Fibroblast of the aortic adventitia (primary cell): ENCODE measurements around the gene CAPG. TPM values are rescaled to one million over a fixed set of nuclear protein-coding genes. Genes with fewer than 3 reads are reported as not detected.
"Not testable (repeated sequence)": the region's sequence is repeated elsewhere in the genome, so short reads cannot be mapped to it uniquely, and the experiment has no call there.

Source experiments
- DNase-seq: peaks from one replicate; pipeline ENCODE4 v3.0.0-alpha.2; 2010; ENCODE audit warnings: low read depth
- H3K4me3 ChIP-seq: 2 replicates; pipeline ENCODE4 v1.5.1; 2011; ENCODE audit warnings: low read depth, mild to moderate bottlenecking, control low read depth, low read length, moderate library complexity
- total RNA-seq: library from RNA; depleted of rRNA; stranded (reverse); fragments of >200 nt; gene quantifications from 2 replicates; pipeline ENCODE4 v1.2.3, GENCODE V29; 2012; ENCODE audit warnings: low replicate concordance
- TF ChIP-seq, protein P1 (sequence below): IDR thresholded peaks from 2 replicates; pipeline ENCODE4 v1.5.1; 2011; ENCODE audit warnings: mild to moderate bottlenecking, low read length, control low read depth, inconsistent platforms; ENCODE audit not compliant: insufficient read depth

Gene CAPG
- total RNA-seq, 1 donor, result 131 TPM

- DNase-seq, result no peak
- TF ChIP-seq, protein P1, sequence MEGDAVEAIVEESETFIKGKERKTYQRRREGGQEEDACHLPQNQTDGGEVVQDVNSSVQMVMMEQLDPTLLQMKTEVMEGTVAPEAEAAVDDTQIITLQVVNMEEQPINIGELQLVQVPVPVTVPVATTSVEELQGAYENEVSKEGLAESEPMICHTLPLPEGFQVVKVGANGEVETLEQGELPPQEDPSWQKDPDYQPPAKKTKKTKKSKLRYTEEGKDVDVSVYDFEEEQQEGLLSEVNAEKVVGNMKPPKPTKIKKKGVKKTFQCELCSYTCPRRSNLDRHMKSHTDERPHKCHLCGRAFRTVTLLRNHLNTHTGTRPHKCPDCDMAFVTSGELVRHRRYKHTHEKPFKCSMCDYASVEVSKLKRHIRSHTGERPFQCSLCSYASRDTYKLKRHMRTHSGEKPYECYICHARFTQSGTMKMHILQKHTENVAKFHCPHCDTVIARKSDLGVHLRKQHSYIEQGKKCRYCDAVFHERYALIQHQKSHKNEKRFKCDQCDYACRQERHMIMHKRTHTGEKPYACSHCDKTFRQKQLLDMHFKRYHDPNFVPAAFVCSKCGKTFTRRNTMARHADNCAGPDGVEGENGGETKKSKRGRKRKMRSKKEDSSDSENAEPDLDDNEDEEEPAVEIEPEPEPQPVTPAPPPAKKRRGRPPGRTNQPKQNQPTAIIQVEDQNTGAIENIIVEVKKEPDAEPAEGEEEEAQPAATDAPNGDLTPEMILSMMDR, result no peak
- no peak overlapping the region for H3K4me3 ChIP-seq
Observed at GRCh38 chr2:85387754-85388153, 22.4 kb downstream of the CAPG start.

DNA sequence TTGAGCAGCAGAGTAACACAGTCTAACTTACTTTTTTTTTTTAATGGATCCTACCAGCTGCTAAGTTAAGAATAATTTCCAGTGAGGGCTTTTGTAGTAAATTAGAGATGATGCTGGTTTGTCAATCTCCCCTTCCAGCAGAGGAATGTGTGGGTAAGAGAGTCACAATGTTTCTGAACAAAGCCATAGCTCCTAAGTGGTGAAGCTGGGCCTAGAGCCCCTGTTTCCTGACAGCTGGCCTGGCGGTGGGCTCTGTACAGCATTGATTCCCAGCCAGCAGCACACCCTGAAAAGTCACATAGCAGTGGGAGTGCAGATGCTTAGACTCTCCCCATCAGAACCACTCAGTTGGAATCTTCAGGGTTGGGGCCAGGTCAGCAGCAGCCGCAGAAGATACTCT is 24.4 kb downstream of the CAPG start:
- TF ChIP-seq, protein P1, result no peak
- H3K4me3 ChIP-seq, result no peak overlapping the region
- DNase-seq, result no peak

GRCh38 chr2:85383850-85384249 is 26.3 kb downstream of the CAPG start:
- DNase-seq, result no peak
- no peak overlapping the region for H3K4me3 ChIP-seq
- TF ChIP-seq, protein P1, result no peak

DNA sequence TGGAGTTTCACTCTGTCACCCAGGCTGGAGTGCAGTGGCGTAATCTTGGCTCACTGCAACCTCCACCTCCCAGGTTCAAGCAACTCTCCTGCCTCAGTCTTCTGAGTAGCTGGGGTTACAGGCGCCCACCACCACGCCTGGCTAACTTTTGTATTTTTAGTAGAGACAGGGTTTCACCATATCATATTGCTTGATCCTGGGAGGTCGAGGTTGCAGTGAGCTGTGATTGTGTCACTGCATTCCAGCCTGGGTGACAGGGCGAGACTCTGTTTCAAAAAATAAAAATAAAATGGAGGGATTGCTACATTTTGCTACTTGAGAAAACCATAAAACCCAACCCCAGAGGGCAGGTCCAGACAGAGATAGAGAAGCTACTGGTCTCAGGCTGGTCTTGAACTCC is 27.0 kb downstream of the CAPG start:
- DNase-seq, H3K4me3 ChIP-seq: not testable (repeated sequence)

DNA sequence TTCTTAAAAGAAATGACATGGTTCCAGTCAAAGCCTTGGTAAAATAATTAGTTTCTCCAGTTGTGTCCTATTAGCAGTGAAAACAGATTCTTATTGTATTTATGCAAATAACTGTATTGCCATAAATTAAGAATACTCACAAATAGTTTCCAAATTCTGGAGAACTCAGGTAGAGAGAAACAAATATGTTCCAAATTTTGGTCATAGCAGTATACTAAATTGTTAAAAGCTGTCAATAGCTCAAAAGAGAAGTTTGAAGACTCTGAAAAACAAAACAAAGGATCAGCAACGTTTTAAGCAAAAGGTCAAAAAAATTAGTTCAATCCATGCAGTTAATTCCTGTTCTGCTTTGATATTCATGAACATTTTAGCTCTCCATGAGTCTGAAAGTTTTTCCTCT is 30.1 kb downstream of the CAPG start:
- no peak for DNase-seq
- H3K4me3 ChIP-seq, result no peak overlapping the region
- TF ChIP-seq, protein P1, result no peak

DNA sequence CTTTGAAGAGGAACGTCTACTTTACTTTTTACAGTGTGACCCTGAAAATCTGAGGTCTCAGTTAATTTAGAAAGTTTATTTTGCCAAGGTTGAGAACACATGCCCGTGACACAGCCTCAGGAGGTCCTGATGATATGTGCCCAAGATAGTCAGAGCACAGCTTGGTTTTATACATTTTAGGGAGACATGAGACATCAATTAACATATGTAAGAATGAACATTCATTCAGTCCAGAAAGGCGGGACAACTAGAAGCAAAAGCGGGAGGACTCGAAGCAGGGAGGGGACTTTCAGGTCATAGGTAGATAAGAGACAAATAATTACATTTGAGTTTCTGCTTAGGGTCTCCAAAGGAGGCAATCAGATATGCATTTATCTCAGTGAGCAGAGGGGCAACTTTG is 31.9 kb downstream of the CAPG start:
- H3K4me3 ChIP-seq, result no peak overlapping the region
- TF ChIP-seq, protein P1, result no peak
- DNase-seq, result no peak

DNA sequence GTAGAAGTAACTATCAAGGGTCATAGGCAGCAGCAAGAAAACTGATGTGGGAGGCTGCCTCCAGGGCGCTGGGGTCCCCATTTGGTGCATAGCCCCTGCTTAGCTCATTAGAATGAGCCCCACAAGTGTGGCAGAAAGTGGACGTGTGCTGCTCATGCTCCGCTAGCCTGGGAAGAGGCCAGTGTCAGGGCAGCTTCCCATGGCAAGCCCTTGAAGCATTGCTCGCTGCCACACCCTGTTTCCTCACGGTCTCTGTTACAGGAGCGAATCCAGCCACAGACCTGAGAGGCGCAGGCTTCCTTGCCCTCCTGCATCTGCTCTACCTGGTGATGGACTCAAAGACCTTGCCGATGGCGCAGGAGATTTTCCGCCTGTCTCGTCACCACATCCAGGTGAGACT is 33.1 kb downstream of the CAPG start:
- no peak overlapping the region for H3K4me3 ChIP-seq
- TF ChIP-seq, protein P1, result no peak
- no peak for DNase-seq
